GM20000 (cell line): ENCODE results near the gene ANTKMT.

Experiments
- DNase-seq: peaks from one replicate; pipeline ENCODE4 v3.0.0; 2012; ENCODE audit warnings: low spot score
- CTCF ChIP-seq: IDR thresholded peaks from 2 replicates; pipeline ENCODE4 v1.5.1; 2012; ENCODE audit warnings: mild to moderate bottlenecking, control low read depth; ENCODE audit errors: extremely low read depth, missing control alignments

ANTKMT gene

GRCh38 chr16:714558-715476, 6.1 kb upstream of the ANTKMT start, which contains the start of gene METRN:
Gene METRN, plus strand, starts transcription at chr16:715118. Its CDS starts 172 bp downstream, at chr16:715290.
- TF ChIP-seq CTCF: no peak
- DNase-seq: peak; percentile 98

- peak; percentile 31 for TF ChIP-seq CTCF
- DNase-seq: peak; percentile 69
Measured at GRCh38 chr16:715477-716199, 5.3 kb upstream of the ANTKMT start.

- no peak for TF ChIP-seq CTCF
- DNase-seq: no peak
Measured at GRCh38 chr16:716200-716568, 4.8 kb upstream of the ANTKMT start.

- no peak for DNase-seq
Measured at GRCh38 chr16:716768-717325, 4.1 kb upstream of the ANTKMT start.

GRCh38 chr16:717450-718245, 3.3 kb upstream of the ANTKMT start:
- DNase-seq: no peak
- TF ChIP-seq CTCF: no peak

More at GRCh38 chr16:716768-717325, 4.1 kb upstream of the ANTKMT start:
- TF ChIP-seq CTCF: no peak

GRCh38 chr16:718389-718788, 2.6 kb upstream of the ANTKMT start:
- DNase-seq: no peak
- TF ChIP-seq CTCF: no peak
